ENCODE results near the gene ERN1. TPM values are rescaled to one million over a fixed set of nuclear protein-coding genes. Genes with fewer than 3 reads are reported as not detected.
A peak's percentile ranks its signal among the peaks of the same experiment; 100 is the strongest.

Gene ERN1
- total RNA-seq, 1 donor from 2014 or later: 5.7 TPM

DNA sequence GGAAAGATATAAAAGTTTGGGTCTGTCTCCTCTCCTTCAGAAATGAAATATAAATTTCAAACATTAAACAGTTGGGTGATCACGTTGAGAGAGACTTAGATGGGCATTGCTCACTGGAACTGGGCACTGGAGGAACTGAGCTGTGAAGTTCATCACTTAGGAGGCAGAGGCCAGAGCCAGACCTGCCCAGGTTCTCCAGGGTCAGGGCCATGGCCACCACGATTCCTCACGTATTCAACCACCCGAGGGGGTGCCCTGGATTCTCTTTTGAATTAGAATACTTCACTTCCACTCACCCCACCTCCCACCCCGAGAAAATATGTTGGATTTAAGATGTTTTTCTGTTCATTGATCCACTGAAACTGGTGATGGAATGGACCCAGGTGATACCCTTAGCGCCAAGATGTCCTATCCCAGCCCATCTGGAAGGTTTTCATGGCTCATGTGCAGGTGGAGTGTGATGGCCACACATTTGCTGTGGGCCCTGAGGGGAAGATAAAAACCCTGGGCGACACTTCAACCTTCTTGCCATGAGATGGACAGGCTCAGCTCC lies 125.7 kb downstream of the ERN1 start:
- Histone ChIP-seq H3K36me3 (ENCODE audit: control insufficient read depth in 3 of 3, insufficient read depth in 3 of 3, low read length in 3 of 3) (peaks cover 0 to 6% (median 0%) of the 10 kb centered on the region in 3 donors), H3K9ac (ENCODE audit: low read depth in 1 of 3, low read length in 3 of 3) (no peak overlapping the region), H3K27ac (ENCODE audit: low read depth, low read length) (no peak overlapping the region), H3K4me3 (ENCODE audit: low read length in 3 of 3) (no peak overlapping the region), H3K27me3 (ENCODE audit: control insufficient read depth in 3 of 3, insufficient read depth in 3 of 3, low read length in 3 of 3) (peaks cover 13 to 24% (median 18%) of the 10 kb centered on the region in 3 donors), H3K4me1 (ENCODE audit: control insufficient read depth in 3 of 3, insufficient read depth in 3 of 3, low read length in 3 of 3) (peaks cover 28 to 31% (median 29%) of the 10 kb centered on the region in 3 donors), H3K9me3 (ENCODE audit: control insufficient read depth in 3 of 3, low read length in 3 of 3) (no peaks in the 10 kb centered on the region)

DNA sequence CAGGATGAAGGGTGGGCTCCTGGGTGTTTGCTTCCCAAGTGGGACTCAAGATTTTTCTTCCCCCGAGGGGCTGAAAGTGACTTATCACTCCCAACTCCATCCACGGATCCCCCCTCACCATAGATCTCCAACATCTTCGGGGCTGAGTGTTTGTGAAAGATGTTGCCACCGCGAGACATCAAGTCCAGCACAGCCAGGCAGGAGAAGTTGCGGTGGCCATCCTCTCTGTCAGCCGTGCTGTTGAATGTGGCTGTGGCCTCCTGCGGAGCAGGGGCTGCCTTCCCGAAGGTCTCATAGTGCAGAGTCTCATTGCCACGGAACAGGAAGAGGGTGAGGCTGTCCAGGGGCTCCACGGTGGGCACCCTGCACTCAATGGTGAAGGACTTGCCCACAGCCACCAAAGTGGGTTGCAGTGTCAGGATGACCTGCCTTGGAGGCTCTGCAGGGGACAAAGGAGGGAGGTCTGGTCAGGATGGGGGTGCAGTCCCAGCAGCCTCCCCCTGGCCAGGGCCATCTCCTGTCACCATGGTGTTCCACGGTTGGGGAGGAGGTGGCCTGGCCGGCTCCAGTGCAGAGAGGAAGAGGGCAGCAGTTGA lies 126.3 kb downstream of the ERN1 start:
- Histone ChIP-seq H3K9me3 (ENCODE audit: control insufficient read depth in 3 of 3, low read length in 3 of 3) (no peaks in the 10 kb centered on the region), H3K4me3 (ENCODE audit: low read length in 3 of 3) (no peak overlapping the region), H3K4me1 (ENCODE audit: control insufficient read depth in 3 of 3, insufficient read depth in 3 of 3, low read length in 3 of 3) (peaks cover 29 to 32% (median 29%) of the 10 kb centered on the region in 3 donors), H3K27me3 (ENCODE audit: control insufficient read depth in 3 of 3, insufficient read depth in 3 of 3, low read length in 3 of 3) (peaks cover 20 to 31% (median 24%) of the 10 kb centered on the region in 3 donors), H3K36me3 (ENCODE audit: control insufficient read depth in 3 of 3, insufficient read depth in 3 of 3, low read length in 3 of 3) (peaks cover 0 to 6% (median 0%) of the 10 kb centered on the region in 3 donors), H3K9ac (ENCODE audit: low read depth in 1 of 3, low read length in 3 of 3) (no peak overlapping the region), H3K27ac (ENCODE audit: low read depth, low read length) (no peak overlapping the region)

DNA sequence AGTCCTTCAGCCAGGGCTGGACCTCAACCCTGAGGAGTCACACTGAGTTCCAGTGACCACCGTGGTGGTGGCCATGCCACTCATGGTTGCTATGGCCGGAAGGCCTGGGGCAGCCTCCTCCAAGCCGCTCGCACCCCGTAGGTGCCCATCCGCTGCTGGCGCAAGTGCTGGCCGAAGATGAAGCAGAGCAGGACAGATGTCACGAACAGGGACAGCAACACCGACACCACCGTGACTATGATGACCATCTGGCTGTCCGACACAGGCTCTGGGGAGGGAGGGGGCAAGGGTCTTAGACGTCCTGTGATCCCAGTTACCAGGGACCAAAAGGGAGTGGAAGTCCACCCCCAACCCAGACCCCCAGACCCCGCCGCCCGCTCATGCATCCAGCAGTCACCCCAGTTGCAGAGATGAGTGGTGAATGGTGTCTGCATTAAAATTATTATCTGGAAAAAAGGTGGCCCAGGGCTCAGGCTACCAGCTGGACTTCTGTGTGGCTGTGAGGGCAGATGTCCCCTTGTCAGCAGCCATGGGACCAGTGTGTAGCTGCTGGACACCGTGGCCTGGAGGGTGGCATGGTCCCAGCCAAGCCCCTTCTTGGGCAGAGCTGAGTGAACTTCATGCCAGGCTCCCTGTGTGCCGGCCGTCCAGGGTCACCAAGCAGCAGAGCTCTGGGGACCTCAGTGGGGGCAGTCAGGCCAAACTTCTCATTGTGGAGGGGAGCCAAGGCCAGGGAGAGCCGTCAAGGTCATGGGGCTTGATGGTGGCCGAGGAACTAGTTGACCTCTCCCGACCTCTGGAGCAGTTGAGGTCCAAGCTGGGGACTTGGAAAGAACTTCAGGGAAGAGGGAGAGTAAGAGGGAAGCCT lies 127.1 kb downstream of the ERN1 start:
- H3K27ac ChIP-seq (ENCODE audit: low read depth, low read length): peak overlapping the region; percentile 30
- H3K36me3 ChIP-seq (ENCODE audit: control insufficient read depth in 3 of 3, insufficient read depth in 3 of 3, low read length in 3 of 3): peaks cover 0 to 6% (median 0%) of the 10 kb centered on the region in 3 donors
- peaks cover 24 to 32% (median 27%) of the 10 kb centered on the region in 3 donors for H3K4me1 ChIP-seq (ENCODE audit: control insufficient read depth in 3 of 3, insufficient read depth in 3 of 3, low read length in 3 of 3)
- no peak overlapping the region for H3K4me3 ChIP-seq (ENCODE audit: low read length in 3 of 3)
- no peak overlapping the region for H3K9ac ChIP-seq (ENCODE audit: low read depth in 1 of 3, low read length in 3 of 3)
- H3K27me3 ChIP-seq (ENCODE audit: control insufficient read depth in 3 of 3, insufficient read depth in 3 of 3, low read length in 3 of 3): peaks cover 20 to 37% (median 30%) of the 10 kb centered on the region in 3 donors
- H3K9me3 ChIP-seq (ENCODE audit: control insufficient read depth in 3 of 3, low read length in 3 of 3): no peaks in the 10 kb centered on the region

DNA sequence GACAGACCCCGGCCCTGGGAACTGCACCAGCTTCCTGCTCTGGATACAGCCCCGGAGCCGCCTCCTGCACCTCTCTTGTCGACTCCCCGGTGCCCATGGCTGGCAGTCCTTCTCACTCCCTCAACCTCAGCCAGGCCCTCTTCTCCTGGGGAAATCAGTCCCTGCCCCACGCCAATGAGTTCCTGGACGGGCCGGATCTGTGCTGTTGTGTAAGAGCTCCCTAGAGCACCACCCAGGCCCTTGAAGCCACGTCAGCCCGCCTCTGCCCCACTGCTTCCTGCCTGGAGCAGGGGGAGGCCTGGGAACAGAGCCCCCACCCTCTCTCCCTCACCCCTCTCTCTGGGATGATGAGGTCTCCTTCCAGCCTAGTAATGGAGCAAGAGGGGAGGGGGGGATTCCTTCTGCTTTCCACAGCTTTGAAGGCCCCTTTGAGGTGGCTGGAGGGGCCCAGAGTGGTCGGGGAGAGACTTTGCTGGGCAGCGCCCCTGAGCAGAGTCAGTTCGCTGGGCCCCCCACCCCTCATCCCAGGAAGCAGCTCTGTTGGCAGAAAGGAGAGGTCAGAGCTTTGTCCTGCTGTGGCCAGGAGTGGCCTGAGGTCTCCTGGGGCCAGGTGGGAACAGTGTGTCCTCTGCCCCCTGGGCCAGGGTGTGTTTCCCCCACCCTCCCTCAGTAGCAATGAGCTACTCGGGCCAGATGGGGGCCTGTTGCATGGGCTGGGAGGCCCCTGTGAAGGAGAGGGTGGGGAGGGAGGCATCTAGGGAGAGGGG lies 128.0 kb downstream of the ERN1 start:
- Histone ChIP-seq H3K4me1 (ENCODE audit: control insufficient read depth in 3 of 3, insufficient read depth in 3 of 3, low read length in 3 of 3) (peaks cover 22 to 35% (median 32%) of the 10 kb centered on the region in 3 donors), H3K27ac (ENCODE audit: low read depth, low read length) (peak overlapping the region; percentile 30), H3K27me3 (ENCODE audit: control insufficient read depth in 3 of 3, insufficient read depth in 3 of 3, low read length in 3 of 3) (peaks cover 20 to 47% (median 38%) of the 10 kb centered on the region in 3 donors), H3K36me3 (ENCODE audit: control insufficient read depth in 3 of 3, insufficient read depth in 3 of 3, low read length in 3 of 3) (peaks cover 0 to 6% (median 0%) of the 10 kb centered on the region in 3 donors), H3K9me3 (ENCODE audit: control insufficient read depth in 3 of 3, low read length in 3 of 3) (no peaks in the 10 kb centered on the region), H3K9ac (ENCODE audit: low read depth in 1 of 3, low read length in 3 of 3) (no peak overlapping the region), H3K4me3 (ENCODE audit: low read length in 3 of 3) (no peak overlapping the region)

DNA sequence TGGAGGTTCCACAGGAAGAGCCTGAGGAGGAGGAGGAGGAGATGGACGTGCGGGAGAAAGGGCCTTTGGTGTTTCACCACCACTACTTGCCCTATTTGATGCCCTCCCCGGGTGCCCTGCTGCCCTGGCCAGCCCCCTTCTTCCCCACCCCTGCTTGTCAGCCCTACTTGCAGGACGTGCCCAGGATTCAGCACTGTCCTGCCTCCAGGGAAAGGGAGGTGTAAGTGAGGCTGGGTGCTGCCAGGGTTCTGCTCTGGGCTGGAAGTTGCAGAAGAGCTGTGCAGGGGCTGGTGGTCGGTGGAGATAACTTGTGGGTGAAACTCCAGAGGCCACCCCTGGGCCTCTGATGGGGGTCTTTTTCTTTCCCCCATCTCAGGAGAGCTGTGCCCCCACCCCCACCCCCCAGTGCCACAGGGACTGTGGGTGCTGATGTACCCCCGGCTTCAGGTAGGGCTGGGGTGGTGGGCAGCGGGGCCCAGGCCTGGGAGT lies 128.8 kb downstream of the ERN1 start:
- no peak overlapping the region for H3K4me3 ChIP-seq (ENCODE audit: low read length in 3 of 3)

DNA sequence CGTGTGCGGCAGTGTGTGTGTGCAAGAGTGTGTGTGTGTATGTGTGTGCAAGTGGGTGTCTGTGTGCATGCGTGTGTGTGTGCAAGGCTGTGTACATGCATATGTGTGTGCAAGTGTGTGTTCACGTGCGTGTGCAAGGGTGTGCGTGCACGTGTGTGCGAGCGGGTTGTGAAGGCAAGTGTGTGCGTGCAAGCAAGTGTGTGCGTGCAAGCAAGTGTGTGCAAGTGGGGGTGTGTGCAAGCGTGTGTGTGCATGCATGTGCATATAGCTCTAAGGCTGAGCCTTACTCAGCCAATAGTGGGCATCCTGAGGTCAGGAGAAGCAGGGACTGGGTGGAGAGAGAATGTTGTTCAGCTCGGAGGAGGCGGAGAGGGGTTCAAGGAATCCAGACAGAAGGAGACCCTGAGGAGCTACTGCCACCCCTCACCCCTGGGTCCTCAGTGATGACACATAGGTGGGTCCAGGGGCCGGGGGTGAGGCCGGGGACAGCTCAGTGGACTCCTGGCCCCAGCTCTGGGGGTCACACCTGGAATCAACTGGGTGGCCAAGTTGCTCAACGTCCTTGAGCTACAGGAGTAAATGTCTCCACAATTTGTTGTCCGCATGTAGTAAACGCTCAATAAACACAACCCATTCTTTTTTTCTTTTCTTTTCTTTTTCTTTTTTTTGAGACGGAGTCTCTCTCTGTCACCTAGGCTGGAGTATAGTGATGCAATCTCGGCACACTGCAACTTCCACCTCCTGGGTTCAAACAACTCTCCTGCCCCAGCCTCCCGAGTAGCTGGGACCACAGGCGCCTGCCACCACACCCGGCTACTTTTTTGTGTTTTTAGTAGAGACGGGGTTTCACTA lies 130.0 kb downstream of the ERN1 start:
- Histone ChIP-seq H3K9me3 (ENCODE audit: control insufficient read depth in 3 of 3, low read length in 3 of 3) (no peaks in the 10 kb centered on the region), H3K27ac (ENCODE audit: low read depth, low read length) (no peak overlapping the region), H3K9ac (ENCODE audit: low read depth in 1 of 3, low read length in 3 of 3) (no peak overlapping the region), H3K36me3 (ENCODE audit: control insufficient read depth in 3 of 3, insufficient read depth in 3 of 3, low read length in 3 of 3) (peaks cover 0 to 6% (median 0%) of the 10 kb centered on the region in 3 donors), H3K4me3 (ENCODE audit: low read length in 3 of 3) (peak overlapping the region in 1 of 3 donors; percentile 13), H3K4me1 (ENCODE audit: control insufficient read depth in 3 of 3, insufficient read depth in 3 of 3, low read length in 3 of 3) (peaks cover 10 to 26% (median 26%) of the 10 kb centered on the region in 3 donors), H3K27me3 (ENCODE audit: control insufficient read depth in 3 of 3, insufficient read depth in 3 of 3, low read length in 3 of 3) (peaks cover 20 to 54% (median 38%) of the 10 kb centered on the region in 3 donors)

More for the DNA sequence above, 128.8 kb downstream of the ERN1 start:
- Histone ChIP-seq H3K36me3 (ENCODE audit: control insufficient read depth in 3 of 3, insufficient read depth in 3 of 3, low read length in 3 of 3) (peaks cover 0 to 6% (median 0%) of the 10 kb centered on the region in 3 donors), H3K27me3 (ENCODE audit: control insufficient read depth in 3 of 3, insufficient read depth in 3 of 3, low read length in 3 of 3) (peaks cover 20 to 50% (median 38%) of the 10 kb centered on the region in 3 donors), H3K9me3 (ENCODE audit: control insufficient read depth in 3 of 3, low read length in 3 of 3) (no peaks in the 10 kb centered on the region), H3K27ac (ENCODE audit: low read depth, low read length) (peak overlapping the region; percentile 30), H3K4me1 (ENCODE audit: control insufficient read depth in 3 of 3, insufficient read depth in 3 of 3, low read length in 3 of 3) (peaks cover 17 to 32% (median 29%) of the 10 kb centered on the region in 3 donors), H3K9ac (ENCODE audit: low read depth in 1 of 3, low read length in 3 of 3) (no peak overlapping the region)

DNA sequence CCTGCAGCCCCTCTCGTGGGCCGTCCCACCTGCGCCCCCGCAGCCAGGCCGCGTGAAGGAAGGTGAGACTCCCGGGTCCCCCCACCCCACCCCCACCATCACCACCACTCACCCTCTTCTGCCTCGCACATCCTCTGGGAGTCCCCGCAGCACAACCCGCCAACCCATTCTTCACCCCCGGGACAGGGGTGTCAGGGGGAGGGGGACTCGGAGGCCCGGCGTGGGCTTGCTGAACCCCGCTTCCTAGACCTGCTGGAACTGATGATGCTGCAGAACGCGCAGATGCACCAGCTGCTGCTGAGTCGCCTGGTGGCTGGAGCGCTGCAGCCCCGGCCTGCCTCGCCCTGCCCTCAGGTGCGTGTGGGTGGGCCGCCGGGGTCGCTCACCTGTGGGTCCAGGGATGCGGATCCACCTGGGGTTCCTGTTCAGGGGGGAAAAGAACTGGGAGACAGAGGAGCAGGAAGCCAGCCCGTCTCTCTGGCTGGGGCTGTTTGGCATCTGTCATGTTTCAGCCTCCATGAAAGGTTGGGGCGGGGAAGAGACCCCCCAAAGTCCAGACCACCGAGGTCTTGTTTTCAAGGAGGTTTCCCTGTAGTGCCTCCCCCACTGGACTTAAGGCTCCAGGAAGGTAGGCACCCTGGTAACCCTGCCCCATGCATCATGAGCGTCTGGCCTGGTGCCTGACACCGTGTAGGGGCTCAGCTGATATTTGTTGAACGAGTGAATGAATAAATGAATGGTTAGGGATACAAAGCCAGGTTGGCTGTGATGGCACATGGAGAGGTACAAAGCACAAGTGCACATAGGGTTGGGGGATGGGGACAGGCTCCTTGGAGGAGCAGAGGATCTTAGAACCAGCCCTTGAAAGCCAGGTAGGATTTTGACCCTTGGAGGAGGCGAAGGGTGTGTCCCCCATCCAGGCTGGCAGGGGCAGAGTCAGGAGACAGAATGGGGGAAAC lies 130.9 kb downstream of the ERN1 start:
- no peaks in the 10 kb centered on the region for H3K9me3 ChIP-seq (ENCODE audit: control insufficient read depth in 3 of 3, low read length in 3 of 3)
- H3K4me3 ChIP-seq (ENCODE audit: low read length in 3 of 3): peak overlapping the region in 1 of 3 donors; percentile 62
- H3K4me1 ChIP-seq (ENCODE audit: control insufficient read depth in 3 of 3, insufficient read depth in 3 of 3, low read length in 3 of 3): peaks cover 10 to 26% (median 23%) of the 10 kb centered on the region in 3 donors
- H3K9ac ChIP-seq (ENCODE audit: low read depth in 1 of 3, low read length in 3 of 3): peak overlapping the region in 1 of 3 donors; percentile 33
- H3K27me3 ChIP-seq (ENCODE audit: control insufficient read depth in 3 of 3, insufficient read depth in 3 of 3, low read length in 3 of 3): peaks cover 20 to 54% (median 38%) of the 10 kb centered on the region in 3 donors
- H3K27ac ChIP-seq (ENCODE audit: low read depth, low read length): no peak overlapping the region
- peaks cover 0 to 3% (median 0%) of the 10 kb centered on the region in 3 donors for H3K36me3 ChIP-seq (ENCODE audit: control insufficient read depth in 3 of 3, insufficient read depth in 3 of 3, low read length in 3 of 3)

DNA sequence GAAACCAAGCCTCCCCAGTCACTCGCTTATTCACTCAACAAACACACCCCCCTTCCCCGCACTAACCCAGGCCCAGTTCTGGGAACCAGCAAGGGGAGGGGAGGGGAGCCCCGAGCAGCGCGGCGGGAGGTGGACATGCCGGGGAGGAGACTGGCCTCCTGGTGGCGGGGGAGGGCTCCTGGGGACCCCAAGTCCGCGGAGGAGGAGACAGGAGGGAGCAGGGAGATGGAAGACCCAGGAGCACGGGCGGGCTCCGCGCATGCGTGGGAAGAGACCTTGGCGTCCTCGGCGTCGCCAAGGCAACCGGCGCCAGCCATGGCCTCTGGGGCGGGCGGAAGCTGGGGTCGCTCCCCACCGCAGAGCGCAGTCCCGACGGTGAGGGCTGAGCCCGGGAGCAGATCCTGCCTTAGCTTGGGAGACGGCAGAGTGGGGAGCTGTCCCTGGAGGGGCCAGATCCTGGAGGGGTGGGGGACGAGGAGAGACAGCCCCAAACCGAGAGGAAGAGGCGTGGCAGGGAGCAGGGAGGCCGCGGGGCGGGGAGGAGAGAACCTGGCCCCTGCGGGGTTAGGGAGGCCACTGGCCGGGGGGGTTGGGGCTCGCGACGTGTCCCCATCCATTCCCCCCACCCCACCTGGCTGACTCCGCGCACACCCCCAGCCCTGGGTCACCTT lies 131.8 kb downstream of the ERN1 start, which contains the start of gene PRR29:
Gene PRR29 (plus strand): TSS at position 302 of the 671 bp plus-strand sequence. CDS start 14 bp downstream, at position 316.
- Histone ChIP-seq H3K27me3 (ENCODE audit: control insufficient read depth in 3 of 3, insufficient read depth in 3 of 3, low read length in 3 of 3) (peaks cover 19 to 47% (median 34%) of the 10 kb centered on the region in 3 donors), H3K36me3 (ENCODE audit: control insufficient read depth in 3 of 3, insufficient read depth in 3 of 3, low read length in 3 of 3) (peaks cover 0 to 3% (median 0%) of the 10 kb centered on the region in 3 donors), H3K27ac (ENCODE audit: low read depth, low read length) (peak within 1 kb of the TSS; percentile 52), H3K4me3 (ENCODE audit: low read length in 3 of 3) (peak within 1 kb of the TSS; percentile 62 to 72 (median 62)), H3K9ac (ENCODE audit: low read depth in 1 of 3, low read length in 3 of 3) (peak within 1 kb of the TSS in 2 of 3 donors; percentile 34 to 69), H3K9me3 (ENCODE audit: control insufficient read depth in 3 of 3, low read length in 3 of 3) (no peaks in the 10 kb centered on the region), H3K4me1 (ENCODE audit: control insufficient read depth in 3 of 3, insufficient read depth in 3 of 3, low read length in 3 of 3) (peaks cover 10 to 25% (median 23%) of the 10 kb centered on the region in 3 donors)

Measured in skeletal muscle tissue (tissue), 4 donors.